NCI-H2081 treated with DMSO at 0.1 percent for 48 hours (cell line): ENCODE measurements around the gene AOC1.
A peak's percentile ranks its signal among the peaks of the same experiment; 100 is the strongest.

Experiments
- DNase-seq: peaks from one replicate; lab custom pipeline; 2025; lab: John Stamatoyannopoulos, UW

AOC1 gene

GRCh38 chr7:150858236-150859197 is 6.2 kb downstream of the AOC1 start:
- DNase-seq: no peak

GRCh38 chr7:150860291-150860977 is 8.1 kb downstream of the AOC1 start:
- DNase-seq: no peak

GRCh38 chr7:150860978-150861295 is 8.6 kb downstream of the AOC1 start:
- no peak for DNase-seq

- no peak for DNase-seq
Measured at GRCh38 chr7:150862356-150862755, 10.0 kb downstream of the AOC1 start.

GRCh38 chr7:150863946-150864345 is 11.6 kb downstream of the AOC1 start:
- no peak for DNase-seq

- DNase-seq: no peak
Measured at GRCh38 chr7:150866932-150867564, 14.7 kb downstream of the AOC1 start.

- DNase-seq: no peak
Measured at GRCh38 chr7:150867605-150868004, 15.3 kb downstream of the AOC1 start.

GRCh38 chr7:150869467-150869866 is 17.1 kb downstream of the AOC1 start:
- no peak for DNase-seq

GRCh38 chr7:150871601-150872000 is 19.3 kb downstream of the AOC1 start:
- DNase-seq: no peak

- DNase-seq: no peak
Measured at GRCh38 chr7:150874401-150875198, 22.3 kb downstream of the AOC1 start.

- no peak for DNase-seq
Measured at GRCh38 chr7:150875791-150876190, 23.5 kb downstream of the AOC1 start.

GRCh38 chr7:150876817-150877526 is 24.7 kb downstream of the AOC1 start:
- DNase-seq: peak; percentile 74

GRCh38 chr7:150877536-150877935 is 25.2 kb downstream of the AOC1 start:
- no peak for DNase-seq

GRCh38 chr7:150879345-150879744 is 27.0 kb downstream of the AOC1 start:
- DNase-seq: no peak

GRCh38 chr7:150881189-150881588 is 28.9 kb downstream of the AOC1 start:
- DNase-seq: no peak

GRCh38 chr7:150890853-150891584 is 38.7 kb downstream of the AOC1 start:
- no peak for DNase-seq

GRCh38 chr7:150891740-150892139 is 39.4 kb downstream of the AOC1 start:
- DNase-seq: no peak

GRCh38 chr7:150895809-150896208 is 43.5 kb downstream of the AOC1 start:
- DNase-seq: no peak

- no peak for DNase-seq
Measured at GRCh38 chr7:150896562-150897209, 44.4 kb downstream of the AOC1 start.
